ENCODE measurements around the gene ENDOG. TPM values are rescaled to one million over a fixed set of nuclear protein-coding genes. Genes with fewer than 3 reads are reported as not detected.

The ENDOG gene
- total RNA-seq, 3 donors from 2014 or later, result 25.6 to 39.7 (median 25.8) TPM

- Histone ChIP-seq H3K4me3 (no peak overlapping the region), H3K4me1 (peaks cover 0 to 6% of the 10 kb centered on the region in 2 donors), H3K27me3 (no peaks in the 10 kb centered on the region), H3K27ac (peak overlapping the region; percentile 21 to 80), H3K36me3 (no peaks in the 10 kb centered on the region), H3K9me3 (no peaks in the 10 kb centered on the region)
- intact Hi-C loops (cut with DNase I; ENCODE audit: low total_unique reads), result no loop called here
- TF ChIP-seq POLR2A (IDR thresholded peaks at IDR 0.05) (no peak), POLR2AphosphoS5 (IDR thresholded peaks at IDR 0.05) (no peak)
- TF ChIP-seq, protein P1, sequence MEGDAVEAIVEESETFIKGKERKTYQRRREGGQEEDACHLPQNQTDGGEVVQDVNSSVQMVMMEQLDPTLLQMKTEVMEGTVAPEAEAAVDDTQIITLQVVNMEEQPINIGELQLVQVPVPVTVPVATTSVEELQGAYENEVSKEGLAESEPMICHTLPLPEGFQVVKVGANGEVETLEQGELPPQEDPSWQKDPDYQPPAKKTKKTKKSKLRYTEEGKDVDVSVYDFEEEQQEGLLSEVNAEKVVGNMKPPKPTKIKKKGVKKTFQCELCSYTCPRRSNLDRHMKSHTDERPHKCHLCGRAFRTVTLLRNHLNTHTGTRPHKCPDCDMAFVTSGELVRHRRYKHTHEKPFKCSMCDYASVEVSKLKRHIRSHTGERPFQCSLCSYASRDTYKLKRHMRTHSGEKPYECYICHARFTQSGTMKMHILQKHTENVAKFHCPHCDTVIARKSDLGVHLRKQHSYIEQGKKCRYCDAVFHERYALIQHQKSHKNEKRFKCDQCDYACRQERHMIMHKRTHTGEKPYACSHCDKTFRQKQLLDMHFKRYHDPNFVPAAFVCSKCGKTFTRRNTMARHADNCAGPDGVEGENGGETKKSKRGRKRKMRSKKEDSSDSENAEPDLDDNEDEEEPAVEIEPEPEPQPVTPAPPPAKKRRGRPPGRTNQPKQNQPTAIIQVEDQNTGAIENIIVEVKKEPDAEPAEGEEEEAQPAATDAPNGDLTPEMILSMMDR (IDR thresholded peaks at IDR 0.05), result no peak
- DNase-seq (ENCODE audit: low spot score in 2 of 2), result no peak
Observed at GRCh38 chr9:128823362-128823902, 5.1 kb downstream of the ENDOG start.

GRCh38 chr9:128823903-128824406 is 5.7 kb downstream of the ENDOG start:
- TF ChIP-seq POLR2AphosphoS5 (IDR thresholded peaks at IDR 0.05) (no peak), POLR2A (IDR thresholded peaks at IDR 0.05) (no peak)
- TF ChIP-seq, protein P1 (IDR thresholded peaks at IDR 0.05), result no peak
- intact Hi-C loops (cut with DNase I; ENCODE audit: low total_unique reads), result no loop called here

GRCh38 chr9:128824911-128825310 is 6.6 kb downstream of the ENDOG start:
- no peak for DNase-seq (ENCODE audit: low spot score in 2 of 2)
- Histone ChIP-seq H3K36me3 (no peaks in the 10 kb centered on the region), H3K4me3 (no peak overlapping the region), H3K27ac (peak overlapping the region in 1 of 2 donors; percentile 69), H3K27me3 (no peaks in the 10 kb centered on the region), H3K9me3 (no peaks in the 10 kb centered on the region), H3K4me1 (peaks cover 3 to 10% of the 10 kb centered on the region in 2 donors)
- intact Hi-C loops (cut with DNase I; ENCODE audit: low total_unique reads), result no loop called here
- TF ChIP-seq, protein P1 (IDR thresholded peaks at IDR 0.05), result no peak
- TF ChIP-seq POLR2A (IDR thresholded peaks at IDR 0.05), result no peak
- no peak for TF ChIP-seq POLR2AphosphoS5 (IDR thresholded peaks at IDR 0.05)

More at GRCh38 chr9:128823903-128824406, 5.7 kb downstream of the ENDOG start:
- DNase-seq (ENCODE audit: low spot score in 2 of 2), result peak; percentile 52 to 80
- no peaks in the 10 kb centered on the region for H3K27me3 ChIP-seq
- no peaks in the 10 kb centered on the region for H3K36me3 ChIP-seq
- no peaks in the 10 kb centered on the region for H3K9me3 ChIP-seq
- H3K4me3 ChIP-seq, result no peak overlapping the region
- H3K27ac ChIP-seq, result peak overlapping the region; percentile 21 to 80
- H3K4me1 ChIP-seq, result peaks cover 3 to 11% of the 10 kb centered on the region in 2 donors

DNA sequence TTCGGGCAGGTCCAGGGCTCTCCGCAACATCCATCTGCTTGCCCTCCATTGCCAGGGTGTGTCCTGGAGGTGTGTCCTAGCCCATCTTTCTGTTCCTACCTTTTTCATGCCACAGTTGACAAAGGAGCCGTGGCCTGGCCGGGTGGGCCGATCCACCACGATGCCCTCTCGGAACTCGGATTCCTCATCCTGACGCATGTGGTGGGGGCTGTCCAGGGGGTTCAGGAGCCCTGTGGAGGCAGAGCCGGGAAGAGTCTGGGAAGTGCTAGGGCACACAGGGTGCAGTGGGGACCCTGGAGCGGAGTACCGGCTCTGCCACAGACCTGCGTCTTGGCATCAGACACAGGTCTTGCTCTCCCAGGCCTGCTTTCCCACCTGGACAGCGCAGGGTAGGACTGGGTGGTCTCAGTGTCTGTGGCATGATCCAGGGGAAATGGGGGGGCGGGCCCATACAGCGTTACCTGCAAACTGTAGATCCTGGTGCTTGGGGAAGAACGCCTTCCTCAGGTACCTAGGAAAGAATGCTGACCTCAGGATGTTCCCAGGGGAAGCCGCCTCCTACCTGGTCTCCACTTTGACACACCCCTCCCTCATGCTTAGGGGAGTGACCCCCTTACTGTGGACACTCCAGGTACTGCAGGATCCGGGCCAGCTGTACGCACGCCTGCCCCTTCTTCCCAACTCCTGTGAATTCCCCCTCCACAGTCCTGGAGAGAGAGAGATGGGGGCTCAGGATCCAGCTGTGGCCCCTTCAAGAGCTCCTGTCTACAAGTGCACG is 7.8 kb downstream of the ENDOG start:
- DNase-seq (ENCODE audit: low spot score in 2 of 2), result no peak
- no peak overlapping the region for H3K4me3 ChIP-seq
- TF ChIP-seq POLR2A (IDR thresholded peaks at IDR 0.05) (no peak), POLR2AphosphoS5 (IDR thresholded peaks at IDR 0.05) (no peak)
- TF ChIP-seq, protein P1 (IDR thresholded peaks at IDR 0.05), result no peak
- no peak overlapping the region for H3K27ac ChIP-seq
- peaks cover 3 to 8% of the 10 kb centered on the region in 2 donors for H3K4me1 ChIP-seq
- no peaks in the 10 kb centered on the region for H3K36me3 ChIP-seq
- intact Hi-C loops (cut with DNase I; ENCODE audit: low total_unique reads), result no loop called here
- H3K27me3 ChIP-seq, result no peaks in the 10 kb centered on the region
- H3K9me3 ChIP-seq, result no peaks in the 10 kb centered on the region

GRCh38 chr9:128828267-128828666 is 10.0 kb downstream of the ENDOG start:
- Histone ChIP-seq H3K9me3 (no peaks in the 10 kb centered on the region), H3K27me3 (no peaks in the 10 kb centered on the region), H3K4me1 (peaks cover 3 to 8% of the 10 kb centered on the region in 2 donors), H3K36me3 (no peaks in the 10 kb centered on the region), H3K4me3 (peak overlapping the region in 1 of 3 donors; percentile 88), H3K27ac (no peak overlapping the region)
- intact Hi-C loops (cut with DNase I; ENCODE audit: low total_unique reads), result no loop called here
- no peak for DNase-seq (ENCODE audit: low spot score in 2 of 2)
- TF ChIP-seq POLR2AphosphoS5 (IDR thresholded peaks at IDR 0.05) (no peak), POLR2A (IDR thresholded peaks at IDR 0.05) (no peak)
- TF ChIP-seq, protein P1 (IDR thresholded peaks at IDR 0.05), result no peak

Data from breast epithelium (tissue), 4 donors.